ENCODE measurements around the gene HS6ST1.

Gene HS6ST1, protein sequence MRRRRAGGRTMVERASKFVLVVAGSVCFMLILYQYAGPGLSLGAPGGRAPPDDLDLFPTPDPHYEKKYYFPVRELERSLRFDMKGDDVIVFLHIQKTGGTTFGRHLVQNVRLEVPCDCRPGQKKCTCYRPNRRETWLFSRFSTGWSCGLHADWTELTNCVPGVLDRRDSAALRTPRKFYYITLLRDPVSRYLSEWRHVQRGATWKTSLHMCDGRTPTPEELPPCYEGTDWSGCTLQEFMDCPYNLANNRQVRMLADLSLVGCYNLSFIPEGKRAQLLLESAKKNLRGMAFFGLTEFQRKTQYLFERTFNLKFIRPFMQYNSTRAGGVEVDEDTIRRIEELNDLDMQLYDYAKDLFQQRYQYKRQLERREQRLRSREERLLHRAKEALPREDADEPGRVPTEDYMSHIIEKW

DNA sequence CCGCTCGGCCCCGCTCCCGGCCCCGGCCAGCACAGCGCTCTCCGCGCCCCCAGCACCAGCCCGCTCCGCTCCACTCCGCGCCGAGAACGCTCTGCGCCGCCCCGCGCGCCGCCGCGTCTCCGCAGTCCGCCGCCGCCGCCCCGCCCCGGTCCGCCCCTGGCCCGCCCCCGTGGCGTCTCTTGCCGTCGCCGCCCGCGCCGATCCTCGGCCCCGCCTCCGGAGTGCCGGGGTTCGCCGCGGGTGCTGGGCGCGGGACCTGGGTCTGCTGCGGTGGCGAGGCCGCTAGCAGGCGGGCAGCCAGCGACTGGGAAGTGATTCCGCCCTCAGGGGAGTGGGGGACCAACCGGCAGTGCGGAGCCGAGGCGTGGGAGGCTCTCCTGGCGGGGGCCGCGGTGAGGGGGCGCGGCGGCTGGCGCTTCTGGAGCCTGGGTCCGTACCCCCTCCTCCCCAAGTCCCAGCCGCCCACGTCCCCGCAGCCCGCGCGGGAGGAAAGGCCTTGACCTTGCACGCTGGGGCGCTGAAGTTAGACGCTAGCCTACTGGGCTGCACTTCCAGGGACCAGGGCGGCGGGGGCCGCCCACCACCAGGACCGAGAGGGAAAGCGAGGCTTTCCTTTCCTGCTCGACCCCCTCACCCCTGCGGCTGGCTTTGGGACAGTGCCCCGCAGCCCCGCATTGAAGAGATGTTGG is at the start of gene HS6ST1:
TSS of gene HS6ST1 (minus strand) at position 93 of the 689 bp plus-strand sequence. CDS start 305 bp downstream, outside the sequence.
- FAIRE-seq, result no peak
- peak; percentile 87 for DNase-seq (ENCODE audit: insufficient read length, low spot score)
- peak; percentile 85 for TF ChIP-seq POLR2A (IDR thresholded peaks at IDR 0.05; ENCODE audit: low read depth, low read length)

DNA sequence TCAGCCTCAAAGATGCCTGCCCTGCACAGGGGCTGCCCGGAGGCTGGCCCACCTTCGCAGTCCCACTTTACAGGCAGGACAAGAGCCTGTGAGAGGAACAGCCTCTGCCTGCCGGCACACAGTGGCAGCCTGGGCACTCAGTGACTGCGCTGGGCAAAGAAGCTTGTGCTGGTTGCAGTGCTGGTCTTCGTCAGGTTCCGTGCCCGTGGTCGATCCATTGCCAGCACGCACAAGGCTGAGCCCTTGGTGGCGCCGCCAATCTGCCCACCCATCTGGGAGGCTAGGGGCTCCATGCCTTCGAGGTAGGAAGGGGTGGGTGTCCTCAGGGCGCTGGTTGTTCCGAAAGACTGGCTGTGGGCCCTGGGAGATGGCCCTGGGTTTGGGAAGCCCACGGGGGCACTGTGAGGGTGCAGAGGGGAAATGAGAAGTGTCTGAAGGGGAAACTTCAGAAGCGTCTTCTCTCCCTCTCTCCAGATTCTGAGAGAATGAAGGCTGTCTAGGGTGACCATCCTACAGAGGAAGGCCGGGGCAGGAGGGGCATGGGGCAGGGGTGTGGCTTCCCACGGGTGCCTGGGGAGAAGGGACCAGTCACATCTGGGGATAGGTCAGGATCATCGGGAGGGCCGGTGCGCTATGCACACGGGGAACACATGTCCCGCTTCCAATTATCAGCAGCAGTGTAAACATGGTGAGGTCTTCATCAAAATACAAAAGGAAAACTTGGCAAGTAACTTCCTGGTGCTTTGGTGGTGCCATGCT is 49.1 kb upstream of the HS6ST1 start:
- FAIRE-seq (no peak), DNase-seq (ENCODE audit: insufficient read length, low spot score) (no peak)
- TF ChIP-seq POLR2A (IDR thresholded peaks at IDR 0.05; ENCODE audit: low read depth, low read length), result no peak

DNA sequence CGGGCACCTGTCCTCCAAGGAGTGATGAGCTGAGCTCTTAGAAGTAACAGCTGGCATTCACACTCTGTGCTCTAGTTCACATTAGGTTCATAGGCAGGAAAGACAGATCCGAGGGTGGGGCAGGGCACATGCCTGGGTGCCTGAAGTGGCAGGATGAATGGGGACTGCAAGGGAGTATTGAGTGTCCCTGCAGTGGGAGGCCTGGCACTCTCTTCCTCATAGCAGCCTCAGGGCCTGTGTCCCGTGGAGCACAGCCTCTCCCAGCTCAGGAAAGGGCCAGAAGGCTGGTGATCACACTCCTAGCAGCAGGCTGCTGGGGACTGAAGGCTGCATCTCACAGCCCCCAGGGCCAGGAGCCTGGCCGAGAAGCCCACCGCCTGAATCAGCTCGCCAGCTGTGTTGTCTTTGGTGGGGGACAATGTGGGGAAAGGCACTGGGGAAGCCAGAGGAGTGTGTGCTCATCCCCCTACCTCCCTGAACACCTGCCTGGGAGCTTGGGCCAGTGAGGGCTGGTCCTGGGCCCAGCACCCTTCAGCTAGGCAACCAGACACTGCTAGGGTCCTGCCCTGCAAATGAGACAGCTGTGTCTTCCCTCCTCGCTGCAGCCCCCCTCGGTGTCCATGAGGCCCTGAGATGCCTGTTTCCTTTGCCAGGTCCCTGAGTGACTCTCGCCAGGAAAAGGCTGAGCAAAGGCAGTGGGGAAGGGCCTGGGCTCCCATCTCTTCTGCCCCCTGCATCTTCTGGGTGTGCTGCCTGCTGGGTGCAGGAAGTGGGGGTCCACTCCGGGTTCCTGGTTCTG is 48.2 kb upstream of the HS6ST1 start:
- FAIRE-seq, result no peak
- no peak for DNase-seq (ENCODE audit: insufficient read length, low spot score)
- no peak for TF ChIP-seq POLR2A (IDR thresholded peaks at IDR 0.05; ENCODE audit: low read depth, low read length)

DNA sequence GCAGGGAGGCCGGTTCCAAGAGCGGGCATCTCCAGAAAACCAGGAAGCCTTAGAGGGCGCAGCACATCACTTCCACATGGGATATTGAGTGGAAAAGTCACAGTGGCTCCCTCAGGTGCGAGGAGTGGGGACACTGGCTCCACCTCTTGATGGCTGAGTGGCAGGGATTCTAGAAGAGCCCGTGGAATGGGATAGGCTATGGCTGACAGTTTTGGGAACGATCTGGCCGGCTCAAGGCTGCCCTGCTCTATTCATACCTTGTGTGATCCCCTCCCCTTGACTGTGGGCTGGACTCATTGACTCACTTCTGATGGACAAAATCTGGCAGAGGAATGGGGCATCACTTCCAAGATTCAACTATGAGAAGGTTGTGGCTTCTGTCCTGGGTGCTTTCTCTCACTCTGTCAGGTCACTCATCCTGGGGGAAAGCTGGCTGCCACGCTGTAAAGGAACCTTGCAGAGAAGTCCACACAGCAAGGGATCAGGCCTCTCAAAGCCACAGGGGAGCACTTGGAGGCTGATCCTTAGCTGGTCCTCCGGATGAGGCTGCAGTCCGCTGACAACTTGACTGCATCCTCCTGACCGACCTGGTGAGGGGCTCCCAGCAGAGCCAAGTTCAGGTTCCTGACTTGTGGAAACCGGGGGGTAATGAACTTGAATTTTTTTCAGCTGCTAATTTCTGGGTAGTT is 46.7 kb upstream of the HS6ST1 start:
- no peak for TF ChIP-seq POLR2A (IDR thresholded peaks at IDR 0.05; ENCODE audit: low read depth, low read length)
- DNase-seq (ENCODE audit: insufficient read length, low spot score) (no peak), FAIRE-seq (no peak)

DNA sequence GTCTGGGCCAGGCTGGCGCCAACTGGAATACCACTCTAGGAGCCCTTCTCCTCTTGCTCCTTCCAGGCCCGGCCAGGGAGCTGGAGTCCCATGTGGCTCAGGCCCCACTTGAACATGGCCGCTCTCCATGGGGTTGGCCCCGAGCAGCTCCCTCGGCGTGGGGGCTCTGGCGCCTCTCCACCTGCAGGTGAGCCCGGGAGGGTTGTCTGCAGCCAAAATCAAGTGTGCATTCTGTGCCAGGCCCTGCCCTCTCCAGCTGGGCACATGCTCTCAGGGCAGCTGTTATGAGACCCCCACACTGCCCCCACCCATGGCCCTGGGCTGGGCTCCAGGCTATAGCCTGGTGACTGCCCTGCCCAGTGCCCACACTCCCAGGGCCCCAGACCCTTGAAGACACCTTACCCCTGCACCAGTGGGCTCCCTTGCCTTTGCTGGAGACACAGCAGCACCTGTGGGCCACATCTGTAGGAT is 45.8 kb upstream of the HS6ST1 start:
- FAIRE-seq, result no peak
- no peak for TF ChIP-seq POLR2A (IDR thresholded peaks at IDR 0.05; ENCODE audit: low read depth, low read length)

DNA sequence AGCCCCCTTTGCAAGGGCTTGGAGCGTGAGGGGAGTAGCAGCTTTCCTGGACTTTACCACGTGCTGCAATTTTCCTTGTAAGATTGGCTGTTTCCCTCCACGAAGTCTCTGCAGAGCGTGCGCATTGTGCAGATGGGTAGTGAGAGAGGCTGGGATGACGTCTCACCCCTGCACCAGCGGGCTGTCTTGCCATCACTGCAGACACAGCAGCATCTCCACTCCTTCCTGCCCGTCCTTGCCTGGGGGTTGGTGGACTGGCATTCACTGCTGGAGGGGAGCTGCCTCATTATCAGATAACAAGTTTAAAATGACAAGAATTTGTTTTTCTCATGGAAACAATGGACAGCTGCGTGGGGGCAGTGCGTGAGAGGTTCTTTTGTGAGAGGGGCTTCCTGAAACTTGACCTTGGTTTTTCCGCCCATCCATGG is 45.3 kb upstream of the HS6ST1 start:
- no peak for FAIRE-seq
- no peak for TF ChIP-seq POLR2A (IDR thresholded peaks at IDR 0.05; ENCODE audit: low read depth, low read length)
- DNase-seq (ENCODE audit: insufficient read length, low spot score), result no peak

More for the DNA sequence above, 45.8 kb upstream of the HS6ST1 start:
- no peak for DNase-seq (ENCODE audit: insufficient read length, low spot score)

DNA sequence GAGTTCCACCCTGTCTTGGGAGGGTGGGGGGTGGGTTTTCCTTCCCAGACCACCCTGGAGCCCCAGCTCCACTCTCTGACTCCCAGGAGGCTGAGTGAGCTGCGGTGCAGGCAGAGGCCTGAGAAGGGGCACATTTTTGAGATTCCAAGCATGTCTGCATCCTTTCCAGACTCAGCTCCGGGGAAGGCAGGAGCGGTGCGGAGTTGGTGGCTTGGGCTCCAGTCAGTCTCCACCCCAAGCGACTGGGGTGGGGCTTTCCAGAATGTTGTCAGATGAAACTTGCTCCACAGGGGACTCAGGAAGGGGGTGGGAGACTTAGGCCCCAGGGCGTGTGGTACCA is 44.2 kb upstream of the HS6ST1 start:
- no peak for TF ChIP-seq POLR2A (IDR thresholded peaks at IDR 0.05; ENCODE audit: low read depth, low read length)
- FAIRE-seq, result no peak
- DNase-seq (ENCODE audit: insufficient read length, low spot score), result peak; percentile 61

DNA sequence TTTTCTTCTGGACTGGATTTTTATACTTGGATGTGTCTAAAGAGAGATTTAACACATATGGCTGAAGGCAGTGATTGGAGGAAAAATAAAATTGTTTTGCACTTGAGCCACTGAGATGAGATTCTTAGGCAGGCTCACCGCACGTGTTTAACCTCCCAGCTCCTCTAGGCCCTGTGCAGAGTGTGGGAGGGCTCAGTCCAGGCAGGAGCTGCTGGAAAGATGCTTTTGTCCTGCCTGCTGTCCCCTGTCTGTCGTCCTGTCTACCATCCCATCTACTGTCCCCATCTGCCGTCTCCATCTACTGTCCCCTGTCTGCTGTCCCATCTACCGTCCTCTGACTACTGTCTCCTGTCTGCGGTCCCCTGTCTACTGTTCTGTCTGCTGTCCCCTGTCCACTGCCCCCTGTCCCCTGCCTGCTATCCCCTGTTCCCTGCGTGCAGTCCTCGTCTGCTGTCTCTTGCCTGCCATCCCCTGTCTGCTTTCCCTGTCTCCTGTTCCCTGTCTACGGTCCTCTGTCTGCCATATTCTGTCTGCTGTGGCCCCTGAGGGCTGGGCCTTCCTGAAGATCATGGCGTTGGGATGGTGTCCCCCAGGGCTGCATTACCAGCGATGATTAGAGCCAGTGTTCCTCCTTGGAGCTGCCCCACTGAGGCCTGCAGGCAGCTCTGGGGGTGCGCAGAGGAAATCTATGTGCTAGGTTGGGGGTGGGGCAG is 43.7 kb upstream of the HS6ST1 start:
- DNase-seq (ENCODE audit: insufficient read length, low spot score) (no peak), FAIRE-seq (no peak)
- no peak for TF ChIP-seq POLR2A (IDR thresholded peaks at IDR 0.05; ENCODE audit: low read depth, low read length)

DNA sequence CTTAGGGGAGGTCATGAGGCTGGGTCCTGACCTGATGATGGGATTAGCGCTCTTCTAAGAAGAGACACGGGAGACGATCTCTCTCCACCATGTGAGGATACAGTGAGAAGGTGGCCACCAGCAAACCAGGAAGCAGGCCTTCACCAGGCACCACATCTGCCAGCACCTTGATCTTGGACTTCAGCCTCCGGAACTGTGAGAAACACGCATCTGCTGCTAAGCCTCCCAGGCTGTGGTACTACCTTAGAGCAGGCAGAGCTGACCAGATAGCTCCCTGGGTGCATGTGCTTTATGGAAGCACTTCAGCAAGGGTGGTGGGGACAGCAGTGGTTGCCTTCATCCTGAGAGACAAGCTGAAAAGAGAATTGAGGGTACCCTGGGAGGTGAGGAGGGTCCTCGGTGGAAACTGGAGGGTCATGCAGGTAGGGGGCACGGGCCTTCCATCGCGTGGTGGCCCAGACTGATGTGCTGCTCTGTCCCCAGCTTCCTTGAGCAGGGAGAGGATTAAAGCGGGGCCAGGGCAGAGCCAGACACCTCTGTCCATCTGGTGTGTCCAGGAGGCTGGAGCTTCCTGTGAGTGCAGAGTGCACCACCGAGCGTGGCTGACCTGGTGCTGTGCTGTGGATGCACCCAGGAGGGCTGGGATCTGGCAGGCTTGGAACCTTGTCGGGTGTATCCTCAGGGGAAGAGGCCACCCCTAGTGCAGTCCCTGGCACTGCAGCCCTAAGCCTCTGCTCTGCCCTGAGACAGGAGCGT is 42.9 kb upstream of the HS6ST1 start:
- FAIRE-seq, result no peak
- no peak for DNase-seq (ENCODE audit: insufficient read length, low spot score)
- TF ChIP-seq POLR2A (IDR thresholded peaks at IDR 0.05; ENCODE audit: low read depth, low read length), result no peak

DNA sequence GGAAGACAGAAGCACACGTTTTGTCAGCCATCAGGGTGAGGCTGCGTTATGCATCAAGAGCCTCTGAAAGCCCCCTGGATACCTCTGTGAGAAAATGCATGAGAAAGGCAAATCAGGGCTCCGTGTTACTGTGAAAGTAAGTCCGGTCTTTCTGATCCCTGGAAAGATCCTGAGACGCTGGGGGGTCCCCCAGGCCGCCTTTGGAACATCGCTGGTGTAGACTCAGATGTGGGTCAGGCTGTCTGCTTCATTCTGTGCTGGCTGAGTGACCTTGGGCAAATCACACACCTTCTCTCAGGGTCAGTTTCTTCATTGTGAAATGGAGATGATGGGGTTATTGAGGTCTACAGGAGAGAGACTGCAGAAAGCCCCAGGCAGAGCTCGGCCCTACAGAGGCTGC is 42.0 kb upstream of the HS6ST1 start:
- no peak for TF ChIP-seq POLR2A (IDR thresholded peaks at IDR 0.05; ENCODE audit: low read depth, low read length)
- FAIRE-seq, result no peak
- DNase-seq (ENCODE audit: insufficient read length, low spot score), result no peak

DNA sequence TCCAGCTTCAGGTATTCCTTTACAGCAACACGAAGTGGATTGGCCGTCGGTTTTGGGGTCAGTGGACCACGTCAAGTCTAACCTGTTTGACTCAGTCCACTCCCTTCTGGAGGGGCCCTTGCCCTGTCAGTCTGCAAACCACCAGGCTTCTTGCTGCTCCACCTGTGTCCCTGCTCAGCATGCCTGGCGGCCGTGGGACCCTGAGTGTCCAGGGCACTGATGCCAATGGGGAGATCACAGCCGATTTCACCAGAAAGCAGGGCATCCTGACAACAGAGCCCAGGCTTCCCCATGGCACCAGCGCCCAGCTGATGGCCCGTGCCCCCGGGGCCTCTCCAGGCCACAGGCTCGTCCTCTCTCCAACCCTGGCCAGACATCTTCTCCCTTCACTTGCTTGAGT is 41.2 kb upstream of the HS6ST1 start:
- TF ChIP-seq POLR2A (IDR thresholded peaks at IDR 0.05; ENCODE audit: low read depth, low read length), result no peak
- DNase-seq (ENCODE audit: insufficient read length, low spot score), result no peak
- FAIRE-seq, result no peak
